HepG2 (cell line): ENCODE results near the gene PPP1R13L. TPM values are rescaled to one million over a fixed set of nuclear protein-coding genes. Genes with fewer than 3 reads are reported as not detected.

ENCODE experiments used
- ATF5 ChIP-seq: sonication (generic); formaldehyde crosslinking; IDR thresholded peaks from 2 replicates; pipeline ENCODE4 v1.4.0; 2020; ENCODE audit warnings: mild to moderate bottlenecking, low read depth, missing genetic modification reagents
- ATF7-NPFF ChIP-seq: sonication (generic); formaldehyde crosslinking; IDR thresholded peaks from 2 replicates; pipeline ENCODE4 v1.8.1; 2023; ENCODE audit warnings: mild to moderate bottlenecking, low read depth, missing genetic modification reagents, moderate library complexity
- CEBPZ ChIP-seq: IDR thresholded peaks from 2 replicates; pipeline ENCODE4 v1.6.1; 2012; ENCODE audit warnings: low read length, improper control_type of control experiment
- CENPT ChIP-seq: sonication (generic); formaldehyde crosslinking; IDR thresholded peaks from 2 replicates; pipeline ENCODE4 v1.8.0; 2022; ENCODE audit warnings: low read depth, mild to moderate bottlenecking, moderate library complexity, missing genetic modification reagents
- MAFK ChIP-seq, 2 experiments: IDR thresholded peaks in 1 of 2; conservative IDR thresholded peaks in 1 of 2; 2 replicates each; pipeline ENCODE4 v1.6.1; 2011; ENCODE audit warnings: improper control_type of control experiment in 2 of 2, low read length in 2 of 2
- MYNN ChIP-seq: sonication (generic); formaldehyde crosslinking; IDR thresholded peaks from 2 replicates; pipeline ENCODE4 v1.4.0; 2020; ENCODE audit warnings: mild to moderate bottlenecking, low read depth, missing genetic modification reagents
- MYPOP ChIP-seq: sonication (generic); formaldehyde crosslinking; IDR thresholded peaks from 2 replicates; pipeline ENCODE4 v1.8.1; 2023; ENCODE audit warnings: mild to moderate bottlenecking, moderate library complexity, missing genetic modification reagents
- NCOA1 ChIP-seq: sonication (generic); formaldehyde crosslinking; IDR thresholded peaks from 2 replicates; pipeline ENCODE4 v1.9.0; 2021; ENCODE audit warnings: missing genetic modification reagents
- PRMT3 ChIP-seq: sonication (generic); formaldehyde crosslinking; IDR thresholded peaks from 2 replicates; pipeline ENCODE4 v1.8.1; 2022; ENCODE audit warnings: low read depth, mild to moderate bottlenecking, moderate library complexity, missing genetic modification reagents, borderline replicate concordance
- SNAPC5 ChIP-seq: sonication (generic); formaldehyde crosslinking; IDR thresholded peaks from 2 replicates; pipeline ENCODE4 v1.8.1; 2023; ENCODE audit warnings: mild to moderate bottlenecking, missing genetic modification reagents, borderline replicate concordance
- SRY ChIP-seq: sonication (generic); formaldehyde crosslinking; IDR thresholded peaks from 2 replicates; pipeline ENCODE4 v1.8.0; 2022; ENCODE audit warnings: mild to moderate bottlenecking, missing genetic modification reagents
- TBL1XR1 ChIP-seq: fragments of 150-350 bp; IDR thresholded peaks from 2 replicates; pipeline ENCODE4 v1.6.1; 2014; ENCODE audit warnings: borderline replicate concordance, low read length; ENCODE audit not compliant: partially characterized antibody
- TEAD3 ChIP-seq: optimal IDR thresholded peaks from 2 replicates; pipeline ENCODE3; 2016; ENCODE audit warnings: borderline replicate concordance
- USF2 ChIP-seq, 2 experiments: sonication (generic) in 1 of 2; formaldehyde crosslinking in 1 of 2; IDR thresholded peaks; 2 replicates each; pipeline versions ENCODE4 v1.5.1 to v1.6.1; 2011 to 2020; ENCODE audit warnings: borderline replicate concordance in 1 of 2, low read depth in 1 of 2, low read length in 1 of 2, mild to moderate bottlenecking in 1 of 2, missing genetic modification reagents in 1 of 2, moderate library complexity in 1 of 2
- ZFP90 ChIP-seq: sonication (generic); formaldehyde crosslinking; IDR thresholded peaks from 2 replicates; pipeline ENCODE4 v1.8.0; 2022; ENCODE audit warnings: missing genetic modification reagents, mild to moderate bottlenecking, inconsistent platforms, borderline replicate concordance
- ZNF251 ChIP-seq: sonication (generic); formaldehyde crosslinking; IDR thresholded peaks from 2 replicates; pipeline ENCODE4 v1.9.0; 2021; ENCODE audit warnings: mild to moderate bottlenecking, missing genetic modification reagents
- ZNF253 ChIP-seq: sonication (generic); formaldehyde crosslinking; IDR thresholded peaks from 2 replicates; pipeline ENCODE4 v1.8.0; 2022; ENCODE audit warnings: mild to moderate bottlenecking, missing genetic modification reagents, borderline replicate concordance
- ZNF382 ChIP-seq: sonication (generic); formaldehyde crosslinking; IDR thresholded peaks from 2 replicates; pipeline ENCODE4 v1.5.0; 2020; ENCODE audit warnings: missing genetic modification reagents, mild to moderate bottlenecking, borderline replicate concordance
- ZNF672 ChIP-seq: sonication (generic); formaldehyde crosslinking; IDR thresholded peaks from 2 replicates; pipeline ENCODE4 v1.8.1; 2022; ENCODE audit warnings: missing genetic modification reagents
- polyA plus RNA-seq, 8 experiments: library from polyadenylated mRNA; depleted of rRNA in 3 of 8; stranded (reverse) in 7 of 8; unstranded in 1 of 8; fragments of >200 nt; fragmentation: Illumina TruSeq in 4 of 8; extraction: Trizol in 4 of 8; gene quantifications; 2 replicates each; pipeline versions ENCODE4 v1.2.1 to v1.2.3, GENCODE V29; 2011 to 2016; ENCODE audit warnings: low read depth in 4 of 8, missing spikeins in 1 of 8, mixed read lengths in 1 of 8; ENCODE audit not compliant: insufficient read depth in 1 of 8
- total RNA-seq, 5 experiments: library from RNA; depleted of rRNA; stranded (reverse); fragments of >200 nt; fragmentation: Illumina TruSeq; extraction: Trizol; gene quantifications; 2 replicates each; pipeline ENCODE4 v1.2.3, GENCODE V29; 2016; ENCODE audit warnings: low read depth in 1 of 5

The PPP1R13L gene
- total and polyA plus RNA-seq, 2 of the 13 experiments (the other 11 are each of a cell fraction or from before 2014, with no cell fraction given) = 1.3 to 6.6 TPM

GRCh38 chr19:45424191-45425058 lies 19.6 kb upstream of the PPP1R13L start (continued):
- TF ChIP-seq CEBPZ (no peak), ZNF253 (CRISPR knock-in tag) (no peak), MYNN (CRISPR knock-in tag) (no peak), TEAD3 (peak; percentile 55), ZNF251 (CRISPR knock-in tag) (no peak), CENPT (no peak), SRY (no peak), PRMT3 (CRISPR knock-in tag) (no peak), SNAPC5 (CRISPR knock-in tag) (no peak), ZFP90 (CRISPR knock-in tag) (no peak; the same call in 1 of the 2 replicates), USF2 (IDR thresholded peaks at IDR 0.05; ENCODE audit: low read depth, low read length) (no peak), USF2 (CRISPR knock-in tag; IDR thresholded peaks at IDR 0.05; ENCODE audit: borderline replicate concordance) (no peak), TBL1XR1 (no peak), ZNF672 (CRISPR knock-in tag) (no peak), ATF7-NPFF (no peak), MAFK (conservative IDR thresholded peaks at IDR 0.05 in 1 of 2, IDR thresholded peaks at IDR 0.05 in 1 of 2; ENCODE audit: low read length in 2 of 2) (no peak), ATF5 (CRISPR knock-in tag) (no peak), NCOA1 (no peak), ZNF382 (CRISPR knock-in tag) (no peak), MYPOP (CRISPR knock-in tag) (no peak)
